K562 treated with DMSO at 1 percent for 4 hours (cell line): ENCODE results near the gene ULK2. TPM values are rescaled to one million over a fixed set of nuclear protein-coding genes. Genes with fewer than 3 reads are reported as not detected.

Source experiments
- total RNA-seq: library from RNA; unstranded; fragments of 300-600 nt; gene quantifications from 2 replicates; pipeline ENCODE4 v1.2.3, GENCODE V29; 2022; ENCODE audit not compliant: insufficient read depth

Gene ULK2
- total RNA-seq: not detected in 2 replicates

GRCh38 chr17:19867329-19868078 is at the start of gene ULK2:
Gene ULK2, minus strand, starts transcription at chr17:19867936. Its CDS starts 519 bp downstream, at chr17:19867417.

GRCh38 chr17:19747829-19748806 is 119.6 kb downstream of the ULK2 start, which contains the start of gene ALDH3A1:
Gene ALDH3A1, minus strand, starts transcription at chr17:19748298. Its CDS starts 3,169 bp downstream, at chr17:19745129.

Other genes with a start within 250 kb of the ULK2 start
- gene ALDH3A2, start 219.2 kb downstream of the ULK2 start, total RNA-seq: not detected in 2 replicates
- gene SLC47A2, start 151.4 kb downstream of the ULK2 start, total RNA-seq: not detected in 2 replicates
- not detected in 2 replicates for gene ALDH3A1, start 119.6 kb downstream of the ULK2 start, total RNA-seq
- gene AKAP10, start 109.9 kb upstream of the ULK2 start, total RNA-seq: 7.3 and 12.3 TPM in 2 replicates
- gene SPECC1, start 141.4 kb upstream of the ULK2 start, total RNA-seq: 7.8 and 8.3 TPM in 2 replicates